Measurements from ENCODE around the gene EXOC6.
"Not testable (repeated sequence)": the region's sequence is repeated elsewhere in the genome, so short reads cannot be mapped to it uniquely, and the experiment has no call there.

Gene EXOC6

DNA sequence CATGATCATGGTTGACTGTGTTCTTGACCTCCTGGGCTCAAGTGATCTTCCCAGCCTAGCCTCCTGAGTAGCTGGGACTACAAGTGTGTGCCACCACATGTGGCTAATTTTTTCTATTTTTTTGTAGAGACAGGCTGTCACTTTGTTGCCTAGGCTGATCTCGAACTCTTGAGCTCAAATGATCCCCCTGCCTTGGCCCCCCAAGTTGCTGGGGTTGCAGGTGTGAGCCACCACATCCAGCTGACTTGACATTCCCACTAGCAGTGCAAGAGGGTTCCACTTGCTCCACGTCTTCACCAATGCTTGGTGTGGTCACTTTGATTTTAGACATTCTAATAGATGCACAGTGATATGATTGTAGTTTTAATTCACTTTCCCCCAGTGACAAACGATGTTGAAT is 250.5 kb downstream of the EXOC6 start:
- in situ Hi-C loops (cut with MboI; ENCODE audit: low sequenced_read_pairs), result loop anchor here (25.0 kb wide), 2 partner anchors 188 to 413 kb away; no protein-coding TSS in a partner anchor

DNA sequence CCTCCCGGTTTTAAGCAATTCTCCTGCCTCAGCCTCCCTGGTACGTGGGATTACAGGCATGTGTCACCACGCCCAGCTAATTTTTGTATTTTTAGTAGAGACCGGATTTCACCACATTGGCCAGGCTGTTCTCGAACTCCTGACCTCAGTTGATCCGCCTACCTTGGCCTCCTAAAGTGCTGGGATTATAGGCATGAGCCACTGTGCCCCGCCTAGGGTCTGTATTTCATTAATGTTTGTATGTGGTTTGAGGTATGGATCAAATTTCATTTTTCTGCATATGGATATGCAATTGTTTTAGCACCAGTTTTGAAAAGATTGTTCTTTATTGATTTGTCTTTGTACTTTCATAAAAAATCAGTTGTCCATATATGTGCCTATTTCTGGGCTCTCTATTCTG is 251.3 kb downstream of the EXOC6 start:
- in situ Hi-C loops (cut with MboI; ENCODE audit: low sequenced_read_pairs), result loop anchor here (25.0 kb wide), 2 partner anchors 188 to 413 kb away; no protein-coding TSS in a partner anchor

DNA sequence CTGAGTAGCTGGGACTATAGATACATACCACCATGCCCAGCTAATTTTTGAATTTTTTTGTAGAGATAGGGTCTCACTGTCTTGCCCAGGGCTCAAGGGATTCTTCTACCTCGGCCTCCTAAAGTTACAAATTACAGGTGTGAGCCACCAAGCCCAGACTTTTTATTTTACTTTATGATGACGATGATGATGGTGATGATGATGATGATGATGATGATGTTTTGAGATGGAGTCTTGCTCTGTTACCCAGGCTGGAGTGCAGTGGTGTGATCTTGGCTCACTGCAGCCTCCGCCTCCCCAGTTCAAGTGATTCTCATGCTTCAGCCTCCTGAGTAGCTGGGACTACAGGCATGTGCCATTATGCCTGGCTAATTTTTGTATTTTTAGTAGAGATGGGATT is 252.8 kb downstream of the EXOC6 start:
- in situ Hi-C loops (cut with MboI; ENCODE audit: low sequenced_read_pairs), result not testable (repeated sequence)

DNA sequence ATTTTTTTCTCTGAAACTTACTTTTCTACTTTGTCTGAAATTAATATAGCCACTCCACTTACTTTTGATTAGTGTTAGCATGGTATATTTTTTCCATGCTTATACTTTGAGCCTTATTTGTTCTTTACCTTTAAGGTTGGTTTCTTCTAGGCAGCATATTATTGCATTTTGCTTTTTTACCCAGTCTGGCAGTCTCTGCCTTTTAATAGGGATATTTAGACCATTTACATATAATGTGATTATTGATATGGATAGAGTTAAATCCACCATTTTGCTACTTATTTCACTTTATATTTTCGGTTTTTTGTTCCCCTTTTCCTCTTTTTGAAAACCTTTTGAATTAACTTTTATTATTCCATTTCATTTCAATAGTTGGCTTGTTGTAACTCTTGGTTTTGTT is 255.6 kb downstream of the EXOC6 start:
- in situ Hi-C loops (cut with MboI; ENCODE audit: low sequenced_read_pairs), result no loop called here

DNA sequence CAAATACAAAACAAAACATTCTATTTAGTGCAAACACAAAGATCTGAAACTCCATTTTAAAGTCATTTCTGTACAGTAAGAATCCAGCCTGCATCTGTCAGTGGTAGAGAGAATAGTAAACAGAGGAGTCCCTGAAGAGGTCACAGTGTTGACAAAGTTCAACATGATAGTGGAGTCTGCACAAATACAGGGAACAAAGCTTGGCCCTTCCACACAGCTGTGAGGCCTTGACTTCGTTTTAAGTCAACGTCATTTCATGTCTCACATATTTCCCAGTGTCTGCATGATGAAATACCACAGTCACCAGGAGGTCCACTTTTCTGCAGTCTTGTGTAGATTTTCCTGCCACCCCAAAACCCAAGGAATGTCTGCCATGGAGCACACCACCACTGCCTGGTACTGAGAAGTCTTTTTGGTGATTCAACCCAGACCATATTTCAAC is 258.3 kb downstream of the EXOC6 start:
- in situ Hi-C loops (cut with MboI; ENCODE audit: low sequenced_read_pairs), result no loop called here
